ENCODE measurements around the gene FGF3.

FGF3 gene

GRCh38 chr11:69843529-69843921 is 24.3 kb upstream of the FGF3 start:
- DNase-seq: no peak

- no peak for DNase-seq
Observed at GRCh38 chr11:69842746-69843528, 23.7 kb upstream of the FGF3 start.

GRCh38 chr11:69841859-69842698 is 22.9 kb upstream of the FGF3 start:
- no peak for DNase-seq

- no peak for DNase-seq
Observed at GRCh38 chr11:69841170-69841858, 22.1 kb upstream of the FGF3 start.

- DNase-seq: peak; percentile 33
Observed at GRCh38 chr11:69840371-69841169, 21.4 kb upstream of the FGF3 start.

- DNase-seq: no peak
Observed at GRCh38 chr11:69839516-69839915, 20.3 kb upstream of the FGF3 start.

- DNase-seq: no peak
Observed at GRCh38 chr11:69837791-69838190, 18.6 kb upstream of the FGF3 start.

- DNase-seq: no peak
Observed at GRCh38 chr11:69836401-69836800, 17.2 kb upstream of the FGF3 start.

- DNase-seq: no peak
Observed at GRCh38 chr11:69834811-69835800, 15.9 kb upstream of the FGF3 start.

- no peak for DNase-seq
Observed at GRCh38 chr11:69834251-69834650, 15.0 kb upstream of the FGF3 start.

GRCh38 chr11:69832561-69833413 is 13.6 kb upstream of the FGF3 start:
- no peak for DNase-seq

- DNase-seq: no peak
Observed at GRCh38 chr11:69831985-69832384, 12.8 kb upstream of the FGF3 start.

- DNase-seq: no peak
Observed at GRCh38 chr11:69830086-69830485, 10.9 kb upstream of the FGF3 start.

GRCh38 chr11:69828971-69829344 is 9.7 kb upstream of the FGF3 start:
- no peak for DNase-seq

GRCh38 chr11:69828276-69828970 is 9.2 kb upstream of the FGF3 start:
- no peak for DNase-seq

- DNase-seq: no peak
Observed at GRCh38 chr11:69826773-69827172, 7.6 kb upstream of the FGF3 start.

- DNase-seq: no peak
Observed at GRCh38 chr11:69825941-69826340, 6.7 kb upstream of the FGF3 start.

GRCh38 chr11:69825037-69825834 is 6.0 kb upstream of the FGF3 start:
- no peak for DNase-seq
